Osteocyte (in vitro differentiated cells): Measurements from ENCODE around the gene CAMKK2. TPM values are rescaled to one million over a fixed set of nuclear protein-coding genes. Genes with fewer than 3 reads are reported as not detected.

Experiments
- DNase-seq: peaks from one replicate; pipeline ENCODE4 v3.0.0; 2021; ENCODE audit warnings: mixed read lengths; ENCODE audit not compliant: unreplicated experiment; ENCODE audit errors: extremely low spot score
- H3K27ac Mint-ChIP-seq: one replicate; pipeline ENCODE4 v1.8.0; 2021; ENCODE audit warnings: mild to moderate bottlenecking, mixed read lengths; ENCODE audit not compliant: unreplicated experiment
- H3K27me3 Mint-ChIP-seq: one replicate; pipeline ENCODE4 v1.8.0; 2021; ENCODE audit warnings: mixed read lengths; ENCODE audit not compliant: unreplicated experiment
- H3K36me3 Mint-ChIP-seq: one replicate; pipeline ENCODE4 v1.8.0; 2021; ENCODE audit warnings: mixed read lengths; ENCODE audit not compliant: unreplicated experiment
- H3K4me1 Mint-ChIP-seq: one replicate; pipeline ENCODE4 v1.8.0; 2021; ENCODE audit warnings: mixed read lengths; ENCODE audit not compliant: unreplicated experiment
- H3K4me3 Mint-ChIP-seq: one replicate; pipeline ENCODE4 v1.8.0; 2021; ENCODE audit warnings: mild to moderate bottlenecking, moderate library complexity, mixed read lengths; ENCODE audit not compliant: unreplicated experiment
- H3K9me3 Mint-ChIP-seq: one replicate; pipeline ENCODE4 v1.8.0; 2021; ENCODE audit warnings: mixed read lengths; ENCODE audit not compliant: unreplicated experiment
- total RNA-seq: library from RNA; stranded (reverse); gene quantifications from 2 replicates; pipeline ENCODE4 v1.2.1, GENCODE V29; 2021
- TF ChIP-seq, protein P1 (sequence below): fragments of 200-600 bp; sonication (generic); IDR thresholded peaks from 2 replicates; pipeline ENCODE4 v1.5.0; 2021; ENCODE audit warnings: antibody characterized with exemption, mild to moderate bottlenecking, moderate library complexity

The CAMKK2 gene
- total RNA-seq, 1 donor from 2014 or later: 33.0 TPM

- no peaks in the 10 kb centered on the region for H3K4me1 Mint-ChIP-seq
- no peak for DNase-seq
- peaks cover 65% of the 10 kb centered on the region for H3K36me3 Mint-ChIP-seq
- TF ChIP-seq, protein P1, sequence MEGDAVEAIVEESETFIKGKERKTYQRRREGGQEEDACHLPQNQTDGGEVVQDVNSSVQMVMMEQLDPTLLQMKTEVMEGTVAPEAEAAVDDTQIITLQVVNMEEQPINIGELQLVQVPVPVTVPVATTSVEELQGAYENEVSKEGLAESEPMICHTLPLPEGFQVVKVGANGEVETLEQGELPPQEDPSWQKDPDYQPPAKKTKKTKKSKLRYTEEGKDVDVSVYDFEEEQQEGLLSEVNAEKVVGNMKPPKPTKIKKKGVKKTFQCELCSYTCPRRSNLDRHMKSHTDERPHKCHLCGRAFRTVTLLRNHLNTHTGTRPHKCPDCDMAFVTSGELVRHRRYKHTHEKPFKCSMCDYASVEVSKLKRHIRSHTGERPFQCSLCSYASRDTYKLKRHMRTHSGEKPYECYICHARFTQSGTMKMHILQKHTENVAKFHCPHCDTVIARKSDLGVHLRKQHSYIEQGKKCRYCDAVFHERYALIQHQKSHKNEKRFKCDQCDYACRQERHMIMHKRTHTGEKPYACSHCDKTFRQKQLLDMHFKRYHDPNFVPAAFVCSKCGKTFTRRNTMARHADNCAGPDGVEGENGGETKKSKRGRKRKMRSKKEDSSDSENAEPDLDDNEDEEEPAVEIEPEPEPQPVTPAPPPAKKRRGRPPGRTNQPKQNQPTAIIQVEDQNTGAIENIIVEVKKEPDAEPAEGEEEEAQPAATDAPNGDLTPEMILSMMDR: no peak
- no peak overlapping the region for H3K4me3 Mint-ChIP-seq
- H3K27me3 Mint-ChIP-seq: no peaks in the 10 kb centered on the region
- H3K27ac Mint-ChIP-seq: no peak overlapping the region
- H3K9me3 Mint-ChIP-seq: no peaks in the 10 kb centered on the region
Observed at GRCh38 chr12:121251838-121252237, 44.7 kb downstream of the CAMKK2 start.

DNA sequence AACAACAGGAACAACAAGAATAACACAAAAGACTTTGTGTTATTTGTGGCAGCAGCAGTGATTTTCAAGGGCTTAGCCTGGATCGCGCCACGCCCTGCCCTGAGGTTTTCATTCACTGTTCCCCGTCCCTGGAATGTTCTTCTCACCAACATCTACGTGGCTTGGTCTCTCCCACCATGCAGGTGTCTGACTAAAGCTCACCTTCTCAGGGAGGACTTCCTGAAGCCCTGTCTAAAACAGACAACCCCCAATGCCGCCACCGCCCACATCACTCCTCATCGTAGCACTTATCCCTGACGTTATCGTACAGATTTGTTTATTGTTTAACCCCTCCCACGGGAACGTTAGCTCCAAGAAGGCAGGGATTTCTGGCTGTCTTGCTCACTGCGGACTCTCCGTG, 46.1 kb downstream of the CAMKK2 start:
- Mint-ChIP-seq H3K9me3 (no peaks in the 10 kb centered on the region), H3K27ac (no peak overlapping the region), H3K36me3 (peaks cover 59% of the 10 kb centered on the region), H3K4me1 (no peaks in the 10 kb centered on the region), H3K4me3 (no peak overlapping the region), H3K27me3 (no peaks in the 10 kb centered on the region)
- TF ChIP-seq, protein P1: no peak
- DNase-seq: no peak

DNA sequence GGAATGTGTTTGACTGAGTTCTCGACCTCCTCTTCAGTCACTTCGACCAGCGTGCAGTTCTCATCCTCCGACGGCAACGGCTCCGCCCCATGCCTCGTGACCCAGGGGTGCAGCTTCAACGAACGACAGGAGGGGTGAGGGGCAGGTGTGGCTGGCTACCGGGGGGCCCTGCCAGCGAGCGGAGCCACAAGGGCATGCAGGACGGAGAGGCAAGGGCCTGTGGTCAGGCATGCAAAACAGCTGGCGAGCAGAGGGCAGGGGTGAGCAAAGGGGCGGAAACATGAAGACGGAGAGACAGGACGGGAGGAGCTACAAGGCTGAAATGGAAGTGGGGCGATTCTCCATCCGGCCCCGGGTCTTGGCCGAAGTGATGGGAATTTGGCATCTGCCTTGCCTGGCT, 47.9 kb downstream of the CAMKK2 start:
- H3K9me3 Mint-ChIP-seq: no peaks in the 10 kb centered on the region
- H3K27me3 Mint-ChIP-seq: no peaks in the 10 kb centered on the region
- H3K36me3 Mint-ChIP-seq: peaks cover 44% of the 10 kb centered on the region
- TF ChIP-seq, protein P1: no peak
- H3K27ac Mint-ChIP-seq: no peak overlapping the region
- no peak for DNase-seq
- H3K4me3 Mint-ChIP-seq: no peak overlapping the region
- H3K4me1 Mint-ChIP-seq: no peaks in the 10 kb centered on the region

GRCh38 chr12:121246893-121247557, 49.5 kb downstream of the CAMKK2 start:
- TF ChIP-seq, protein P1: no peak
- Mint-ChIP-seq H3K27me3 (no peaks in the 10 kb centered on the region), H3K27ac (no peak overlapping the region), H3K4me1 (no peaks in the 10 kb centered on the region), H3K4me3 (no peak overlapping the region), H3K36me3 (peaks cover 35% of the 10 kb centered on the region), H3K9me3 (no peaks in the 10 kb centered on the region)
- DNase-seq: no peak

DNA sequence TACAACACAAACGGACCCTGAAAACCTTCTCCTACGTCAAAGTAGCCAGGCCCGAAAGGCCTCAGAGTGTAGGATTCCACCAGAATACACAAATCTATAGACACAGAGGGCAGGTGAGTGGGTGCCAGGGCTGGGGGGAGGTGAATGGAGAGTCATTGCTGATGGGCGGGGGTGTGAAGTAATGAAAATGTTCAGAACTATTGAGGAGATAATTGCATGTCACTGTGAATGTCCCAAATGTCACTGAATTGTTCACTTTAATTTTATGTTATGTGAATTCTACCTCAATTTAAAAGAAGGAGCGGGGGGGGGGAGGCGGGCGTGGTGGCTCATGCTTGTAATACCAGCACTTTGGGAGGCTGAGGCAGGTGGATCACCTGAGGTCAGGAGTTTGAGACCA, 50.6 kb downstream of the CAMKK2 start:
- no peaks in the 10 kb centered on the region for H3K9me3 Mint-ChIP-seq
- peaks cover 29% of the 10 kb centered on the region for H3K36me3 Mint-ChIP-seq
- TF ChIP-seq, protein P1: no peak
- H3K27ac Mint-ChIP-seq: no peak overlapping the region
- no peak overlapping the region for H3K4me3 Mint-ChIP-seq
- no peaks in the 10 kb centered on the region for H3K27me3 Mint-ChIP-seq
- H3K4me1 Mint-ChIP-seq: no peaks in the 10 kb centered on the region
- no peak for DNase-seq
